MM.1S (cell line): ENCODE results near the gene ZNF565.

Experiments
- CTCF ChIP-seq: fragments of 300-600 bp; sonication (generic); IDR thresholded peaks from 2 replicates; pipeline ENCODE4 v1.5.1; 2016; ENCODE audit warnings: antibody characterized with exemption, low read length, mixed read lengths
- EZH2 ChIP-seq: fragments of 300-600 bp; sonication (generic); optimal IDR thresholded peaks from 2 replicates; pipeline ENCODE3; 2017; ENCODE audit warnings: low read depth, mild to moderate bottlenecking, antibody characterized with exemption, low read length, mixed read lengths
- EZH2phosphoT487 ChIP-seq: fragments of 300-600 bp; sonication (generic); IDR thresholded peaks from 2 replicates; pipeline ENCODE4 v1.6.1; 2018; ENCODE audit warnings: antibody characterized with exemption, low read length

GRCh38 chr19:36252047-36252446 is 37.6 kb upstream of the ZNF565 start:
- no peak for TF ChIP-seq CTCF
- TF ChIP-seq EZH2phosphoT487, result no peak
- TF ChIP-seq EZH2, result no peak
